Measurements from ENCODE around the gene YTHDF2.
"Not testable (repeated sequence)": the region's sequence is repeated elsewhere in the genome, so short reads cannot be mapped to it uniquely, and the experiment has no call there.

The YTHDF2 gene

GRCh38 chr1:28761189-28761588 lies 24.4 kb downstream of the YTHDF2 start:
- no peak for DNase-seq

- no peak for DNase-seq
Measured at GRCh38 chr1:28766532-28767183, 29.9 kb downstream of the YTHDF2 start.

GRCh38 chr1:28770601-28771165 lies 33.9 kb downstream of the YTHDF2 start:
- no peak for DNase-seq

DNA sequence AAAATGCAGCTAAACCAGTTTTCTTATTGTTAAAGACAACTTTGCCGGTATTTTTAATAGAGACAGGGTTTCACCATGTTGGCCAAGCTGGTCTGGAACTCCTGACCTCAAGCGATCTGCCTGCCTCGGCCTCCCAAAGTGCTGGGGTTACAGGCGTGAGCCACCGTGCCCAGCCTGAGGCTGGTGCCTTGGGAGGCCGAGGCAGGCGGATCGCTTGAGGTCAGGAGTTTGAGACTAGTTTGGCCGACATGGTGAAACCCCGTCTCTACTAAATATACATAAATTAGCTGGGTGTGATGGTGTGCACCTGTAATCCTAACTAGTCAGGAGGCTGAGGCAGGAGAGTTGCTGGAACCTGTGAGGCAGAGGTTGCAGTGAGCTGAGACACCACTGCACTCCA lies 35.2 kb downstream of the YTHDF2 start:
- not testable (repeated sequence) for DNase-seq

DNA sequence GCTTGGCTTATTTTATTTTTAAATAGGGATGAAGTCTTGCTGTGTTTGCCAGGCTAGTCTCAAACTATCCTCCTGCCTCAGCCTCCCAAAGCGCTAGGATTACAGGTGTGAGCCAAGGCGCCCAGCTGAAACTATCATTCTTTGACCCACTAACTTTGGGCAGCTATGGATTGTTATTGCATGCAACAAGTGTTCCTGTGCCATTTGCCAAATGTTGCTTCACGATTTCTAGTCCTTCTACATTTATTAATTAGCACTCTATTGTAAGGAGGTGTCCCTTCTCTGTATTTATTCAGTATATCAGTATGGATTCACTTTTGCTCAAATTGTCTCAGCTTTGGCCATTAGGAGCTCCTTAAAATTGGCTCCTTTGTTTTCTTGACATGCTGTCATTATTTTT lies 36.4 kb downstream of the YTHDF2 start:
- no peak for DNase-seq

GRCh38 chr1:28775121-28775942 lies 38.6 kb downstream of the YTHDF2 start:
- DNase-seq, result peak; percentile 95

- DNase-seq, result no peak
Measured at GRCh38 chr1:28776341-28776740, 39.6 kb downstream of the YTHDF2 start.

DNA sequence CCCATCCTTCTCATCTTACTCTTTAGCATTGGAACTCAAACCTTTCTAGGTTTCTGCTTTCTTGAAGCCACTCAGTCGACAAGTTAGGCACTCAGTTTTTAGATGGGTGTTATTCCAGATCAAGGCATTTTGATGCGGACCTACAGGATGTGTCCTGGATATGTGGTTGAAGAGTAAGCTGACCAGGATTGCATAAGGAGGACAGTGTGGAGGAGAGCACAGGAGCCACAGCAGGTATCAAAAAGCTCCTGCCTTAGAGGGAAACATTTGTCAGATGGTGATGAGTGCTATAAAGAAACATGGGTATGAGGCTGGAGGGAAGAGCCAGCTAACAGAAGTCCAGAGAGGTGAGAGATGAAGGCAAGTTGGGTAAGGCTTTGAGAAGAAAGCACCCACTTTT lies 41.3 kb downstream of the YTHDF2 start:
- no peak for DNase-seq

DNA sequence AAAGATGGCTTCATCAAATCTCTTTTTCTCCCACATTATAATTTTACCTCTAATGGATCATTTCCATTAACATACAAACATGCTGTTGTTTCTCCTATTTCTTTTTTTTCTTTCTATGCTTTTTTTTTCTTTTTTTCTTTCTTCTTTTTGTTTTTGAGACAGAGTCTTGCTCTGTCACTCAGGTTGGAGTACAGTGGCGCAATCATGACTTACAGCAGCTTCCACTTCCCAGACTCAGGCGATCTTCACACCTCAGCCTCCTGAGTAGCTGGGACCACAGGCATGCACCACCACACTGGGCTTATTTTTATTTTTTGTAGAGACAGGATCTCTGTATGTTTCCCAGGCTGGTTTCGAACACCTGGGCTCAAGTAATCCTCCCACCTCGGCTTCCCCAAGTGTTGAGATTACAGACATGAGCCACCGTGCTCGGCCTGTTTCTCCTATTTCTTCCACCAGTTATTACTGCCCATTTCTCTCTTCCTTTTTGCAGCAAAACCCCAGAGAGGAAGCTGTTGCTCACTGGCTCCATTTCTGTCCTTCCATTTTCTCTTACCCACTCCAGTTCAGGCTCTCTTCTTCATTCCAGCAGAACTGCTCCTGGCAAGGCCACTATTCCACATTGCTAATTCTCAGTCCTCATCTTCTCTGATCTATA lies 43.1 kb downstream of the YTHDF2 start:
- DNase-seq, result no peak

DNA sequence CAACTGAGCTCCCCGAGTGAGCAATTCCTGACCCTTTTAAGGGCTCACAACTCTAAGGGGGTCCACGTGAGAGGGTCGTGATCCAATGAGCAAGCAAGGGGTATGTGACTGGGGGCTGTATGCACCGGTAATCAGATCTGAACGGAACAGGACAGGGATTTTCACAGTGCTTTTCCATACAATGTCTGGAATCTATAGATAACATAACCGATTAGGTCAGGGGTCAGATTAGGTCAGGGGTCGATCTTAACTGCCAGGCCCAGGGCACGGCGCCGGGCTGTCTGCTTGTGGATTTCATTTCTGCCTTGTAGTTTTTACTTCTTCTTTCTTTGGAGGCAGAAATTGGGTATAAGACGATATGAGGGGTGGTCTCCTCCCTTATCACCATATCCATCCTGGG lies 44.6 kb downstream of the YTHDF2 start:
- DNase-seq, result no peak

GRCh38 chr1:28782011-28782410 lies 45.3 kb downstream of the YTHDF2 start:
- DNase-seq, result no peak

- DNase-seq, result no peak
Measured at GRCh38 chr1:28783363-28783762, 46.6 kb downstream of the YTHDF2 start.

DNA sequence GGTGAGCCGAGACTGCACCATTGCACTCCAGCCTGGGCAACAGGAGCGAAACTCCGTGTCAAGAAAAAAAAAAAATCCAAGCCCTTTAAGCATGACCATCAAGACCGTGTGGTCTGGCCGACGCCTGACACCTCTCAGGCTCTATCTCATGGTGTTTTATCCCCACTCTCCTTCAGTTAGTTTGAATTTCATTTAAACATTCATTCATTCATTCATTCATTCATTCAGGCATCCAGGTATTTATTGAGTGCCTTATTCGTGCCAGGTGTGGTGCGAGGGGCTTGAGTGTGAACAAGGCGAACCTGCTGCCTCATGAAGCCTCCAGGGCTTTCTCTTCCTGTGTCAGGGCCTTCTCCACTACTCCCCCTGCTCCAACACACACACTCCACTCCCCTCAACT lies 52.7 kb downstream of the YTHDF2 start:
- no peak for DNase-seq

- DNase-seq, result no peak
Measured at GRCh38 chr1:28789816-28790215, 53.1 kb downstream of the YTHDF2 start.

DNA sequence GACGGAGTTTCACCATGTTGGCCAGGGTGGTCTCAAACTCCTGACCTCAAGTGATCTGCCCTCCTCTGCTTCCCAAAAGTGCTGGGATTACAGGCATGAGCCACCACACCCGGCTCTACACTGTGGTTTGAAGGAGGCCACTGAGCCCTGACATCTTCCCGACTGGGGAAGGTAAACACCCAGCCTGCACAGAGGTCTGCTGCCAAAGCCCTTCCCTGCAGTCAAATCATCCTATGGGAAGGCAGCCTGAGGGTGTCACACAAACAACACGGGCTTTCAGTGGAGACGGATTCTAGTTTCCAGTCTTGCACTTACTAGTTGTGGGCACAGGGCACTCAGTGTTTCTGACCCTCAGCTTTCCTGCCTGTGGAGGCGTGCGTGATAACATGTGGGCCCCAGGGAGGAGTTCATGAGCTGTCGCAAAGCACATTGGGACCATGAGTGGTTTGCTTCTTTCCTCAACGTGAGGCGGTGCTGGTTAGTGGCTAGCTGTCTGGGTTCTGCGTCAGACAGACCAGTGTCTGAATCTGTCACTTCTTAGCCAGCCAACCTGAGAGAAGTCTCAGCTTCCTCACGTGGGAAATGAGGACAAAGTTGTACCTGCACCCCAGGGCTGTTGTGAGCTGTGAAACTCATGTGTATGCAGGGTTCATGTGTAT lies 53.8 kb downstream of the YTHDF2 start:
- no peak for DNase-seq

DNA sequence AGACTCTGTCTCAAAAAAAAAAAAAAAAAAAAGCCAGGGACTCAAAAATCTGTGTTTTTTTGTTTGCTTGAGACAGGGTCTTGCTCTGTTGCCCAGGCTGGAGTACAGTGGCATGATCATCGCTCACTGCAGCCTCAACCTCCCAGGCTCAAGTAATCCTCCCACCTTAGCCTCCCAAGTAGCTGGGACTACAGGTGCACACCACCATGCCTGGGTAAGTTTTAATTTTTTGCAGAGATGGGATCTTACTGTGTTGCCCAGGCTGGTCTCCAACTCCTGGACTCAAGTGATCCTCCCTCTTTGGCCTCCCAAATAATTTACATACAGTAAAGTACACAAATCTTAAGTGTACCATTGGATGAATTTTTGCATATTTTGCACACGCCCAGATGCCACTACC lies 55.2 kb downstream of the YTHDF2 start:
- not testable (repeated sequence) for DNase-seq

DNA sequence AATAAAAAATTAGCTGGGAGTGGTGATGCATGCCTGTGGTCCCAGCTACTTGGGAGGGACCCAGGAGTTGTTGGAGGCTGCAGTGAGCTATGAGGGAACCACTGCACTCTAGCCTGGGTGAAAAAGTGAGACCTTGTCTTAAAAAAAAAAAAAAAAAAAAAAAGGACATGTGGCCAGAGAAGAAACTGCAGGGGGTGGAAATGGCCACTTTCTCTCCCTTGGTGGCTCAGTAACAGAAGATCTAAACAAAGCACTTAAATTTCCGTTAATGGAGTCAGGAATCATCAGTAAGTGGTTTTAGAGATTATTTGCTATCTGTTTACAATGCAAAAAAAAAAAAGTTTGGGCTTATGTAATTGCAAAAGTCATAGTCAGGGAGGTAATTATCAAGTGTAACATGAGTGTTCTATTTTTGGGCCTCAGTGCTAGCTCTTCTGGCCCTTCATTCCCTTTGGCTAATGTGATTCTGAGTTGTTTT lies 55.9 kb downstream of the YTHDF2 start:
- DNase-seq, result no peak

GRCh38 chr1:28794582-28794981 lies 57.8 kb downstream of the YTHDF2 start:
- DNase-seq, result not testable (repeated sequence)

- DNase-seq, result no peak
Measured at GRCh38 chr1:28796352-28797211, 59.8 kb downstream of the YTHDF2 start.

- DNase-seq, result no peak
Measured at GRCh38 chr1:28800324-28800723, 63.6 kb downstream of the YTHDF2 start.

DNA sequence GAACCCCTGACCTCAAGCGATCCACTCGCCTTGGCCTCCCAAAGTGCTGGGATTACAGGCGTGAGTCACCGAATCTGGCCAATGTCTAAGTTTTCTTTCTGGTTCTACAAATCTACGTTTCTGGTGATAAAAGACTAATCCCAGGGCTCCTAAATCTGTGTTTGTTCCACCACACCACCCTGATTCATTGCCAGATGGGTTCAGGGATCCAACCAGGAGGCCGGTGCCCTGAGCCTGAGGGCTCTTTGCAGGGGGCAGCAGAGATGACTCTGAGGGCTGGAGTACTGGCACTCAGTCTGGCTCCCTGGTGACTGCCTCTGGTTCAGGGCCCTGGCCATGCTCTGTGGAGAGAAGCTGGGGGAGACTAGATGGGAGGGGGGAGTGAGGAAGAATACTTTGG lies 64.7 kb downstream of the YTHDF2 start:
- no peak for DNase-seq

- no peak for DNase-seq
Measured at GRCh38 chr1:28803051-28803450, 66.3 kb downstream of the YTHDF2 start.

Measured in DMS153 (cell line).